Stimulated activated CD4-positive, alpha-beta T cell treated with anti-CD3 and anti-CD28 coated beads, Interleukin-4, amount 100 ng/mL, for 48 hours (primary cell): ENCODE results near the gene ALS2.
A peak's percentile ranks its signal among the peaks of the same experiment; 100 is the strongest.

Experiments
- DNase-seq, 2 donors: peaks; one replicate each; pipeline ENCODE4 v3.0.0-alpha.2; 2020; ENCODE audit warnings: low read depth in 2 of 2

ALS2 gene

DNA sequence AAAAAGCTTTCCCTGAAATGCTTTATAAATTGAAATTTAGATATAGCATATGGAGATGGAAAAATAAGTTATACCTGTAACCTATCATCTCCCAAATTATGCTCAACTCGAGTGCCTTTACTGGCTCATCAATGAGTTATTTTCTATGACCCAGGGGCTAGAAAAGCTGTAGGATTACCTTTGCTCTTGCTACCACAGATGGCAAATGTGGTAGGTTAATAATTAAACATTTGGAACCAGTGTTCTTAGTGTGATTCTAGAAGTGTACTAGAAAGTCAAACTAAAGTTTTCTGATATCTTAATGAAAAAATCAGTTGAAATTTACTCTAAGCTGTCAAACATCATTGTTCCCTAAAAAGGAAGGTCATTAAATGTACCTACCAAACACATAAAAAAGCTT, 22.5 kb downstream of the ALS2 start:
- no peak for DNase-seq

DNA sequence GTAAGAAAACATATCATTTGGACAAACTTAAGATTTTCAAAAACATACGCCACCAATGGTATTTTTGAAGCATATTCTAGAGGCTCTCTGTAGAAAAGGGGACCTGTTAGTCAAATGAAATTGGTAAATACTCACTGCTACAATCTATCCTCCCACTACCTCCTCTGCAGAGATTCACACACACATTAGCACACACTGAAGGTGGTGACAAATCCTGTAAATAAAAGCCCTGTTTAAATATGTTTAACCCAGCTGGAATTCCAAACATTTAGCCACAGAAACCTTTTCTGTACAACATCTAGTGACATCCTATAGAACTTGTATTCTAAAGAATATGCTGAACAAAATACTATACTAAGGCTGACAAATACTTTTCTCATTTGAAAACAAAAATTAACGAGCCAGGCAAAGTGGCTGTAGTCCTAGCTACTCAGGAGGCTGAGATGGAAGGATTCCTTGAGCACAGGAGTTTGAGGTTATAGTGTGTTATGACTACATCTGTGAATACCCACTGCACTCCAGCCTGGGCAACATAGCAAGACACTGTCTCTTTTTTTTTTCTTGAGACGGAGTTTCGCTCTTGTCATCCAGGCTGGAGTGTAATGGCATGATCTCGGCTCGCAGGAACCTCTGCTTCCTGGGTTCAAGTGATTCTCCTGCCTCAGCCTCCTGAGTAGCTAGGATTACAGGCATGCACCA, 25.9 kb downstream of the ALS2 start:
- no peak for DNase-seq

- DNase-seq = no peak
These were observed 29.2 kb downstream of the ALS2 start for GRCh38 chr2:201751566-201751965.

DNA sequence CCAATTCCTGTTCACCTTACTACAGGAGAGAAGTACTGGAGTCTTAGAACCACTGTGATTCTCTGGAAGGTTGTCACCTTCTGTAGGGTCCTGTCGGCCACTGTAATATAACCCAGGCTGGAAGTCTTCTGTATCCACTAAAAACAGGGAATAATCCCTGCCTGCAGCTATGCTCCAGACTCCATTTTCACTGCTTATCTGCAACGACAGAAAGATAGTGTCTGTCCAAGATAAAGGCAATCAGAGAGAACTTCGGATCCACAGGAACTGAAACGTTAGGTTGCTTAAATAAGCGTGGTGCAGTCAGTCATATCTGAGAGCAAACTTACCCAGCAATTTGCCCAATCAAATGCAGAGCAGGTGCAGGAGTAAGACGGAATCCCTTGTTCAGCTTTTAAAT, 34.2 kb downstream of the ALS2 start:
- no peak for DNase-seq

DNA sequence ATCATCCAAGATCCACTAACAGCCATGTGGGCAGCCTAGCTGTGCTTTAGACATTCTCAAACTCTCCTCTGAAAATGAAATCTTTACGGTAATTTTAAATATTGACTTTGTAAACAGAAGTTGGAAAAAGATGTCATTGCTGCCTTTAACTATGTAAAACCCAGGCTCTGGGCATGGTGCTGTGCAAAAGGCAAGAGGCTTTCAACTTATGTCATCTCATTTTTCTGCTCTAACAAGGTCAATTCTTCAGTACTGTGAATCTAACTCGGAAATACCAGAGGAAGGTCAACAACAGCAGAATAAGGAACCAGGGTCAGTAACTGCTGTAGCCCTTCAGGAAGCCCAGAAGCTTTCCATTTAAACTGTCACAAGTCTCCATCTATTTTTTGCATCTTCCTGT, 45.2 kb downstream of the ALS2 start:
- no peak for DNase-seq

GRCh38 chr2:201734111-201734510, 46.6 kb downstream of the ALS2 start:
- no peak for DNase-seq

- DNase-seq = no peak
These were observed 47.2 kb downstream of the ALS2 start for GRCh38 chr2:201733544-201733943.

- no peak for DNase-seq
These were observed 50.0 kb downstream of the ALS2 start for GRCh38 chr2:201730651-201731285.

- no peak for DNase-seq
These were observed 65.3 kb downstream of the ALS2 start for GRCh38 chr2:201715459-201715858.

- DNase-seq = no peak
These were observed 68.0 kb downstream of the ALS2 start for GRCh38 chr2:201712726-201713125.

DNA sequence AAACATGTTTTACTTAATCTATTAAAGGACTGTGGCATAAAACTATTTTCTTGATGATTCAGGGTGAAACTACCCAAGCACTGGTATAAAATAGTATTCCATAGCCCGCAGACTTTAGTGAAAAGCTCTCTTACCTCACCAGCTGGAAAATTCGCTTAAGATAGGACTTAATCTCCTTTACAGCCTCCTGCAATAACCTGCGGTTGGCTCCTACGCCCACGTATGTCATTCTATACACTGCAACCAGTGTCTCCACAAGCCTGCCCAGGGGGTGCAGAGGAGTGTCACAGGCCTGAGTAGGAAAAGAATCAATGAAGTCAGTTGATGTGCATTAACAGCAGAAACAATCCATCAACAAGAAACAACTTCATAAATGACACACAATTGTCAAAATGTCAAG, 71.0 kb downstream of the ALS2 start:
- no peak for DNase-seq

DNA sequence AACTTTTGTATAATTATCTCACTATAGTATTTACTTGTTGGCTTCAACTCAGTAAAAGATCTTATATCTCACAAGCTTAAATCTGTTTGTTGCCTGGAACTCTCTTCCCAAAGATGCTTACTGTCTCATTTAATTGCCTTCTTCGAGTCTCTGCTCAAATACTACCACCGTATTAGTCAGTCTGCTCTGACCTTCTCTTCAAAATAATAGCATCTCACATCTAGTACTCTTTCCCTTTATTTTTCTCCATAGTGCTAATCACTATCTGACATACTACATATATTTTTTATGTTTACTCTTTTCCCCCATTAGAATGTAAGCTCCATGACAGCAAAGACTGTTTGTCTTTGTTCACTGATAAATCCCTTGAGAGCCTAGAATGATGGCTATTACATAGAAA, 71.7 kb downstream of the ALS2 start:
- no peak for DNase-seq

DNA sequence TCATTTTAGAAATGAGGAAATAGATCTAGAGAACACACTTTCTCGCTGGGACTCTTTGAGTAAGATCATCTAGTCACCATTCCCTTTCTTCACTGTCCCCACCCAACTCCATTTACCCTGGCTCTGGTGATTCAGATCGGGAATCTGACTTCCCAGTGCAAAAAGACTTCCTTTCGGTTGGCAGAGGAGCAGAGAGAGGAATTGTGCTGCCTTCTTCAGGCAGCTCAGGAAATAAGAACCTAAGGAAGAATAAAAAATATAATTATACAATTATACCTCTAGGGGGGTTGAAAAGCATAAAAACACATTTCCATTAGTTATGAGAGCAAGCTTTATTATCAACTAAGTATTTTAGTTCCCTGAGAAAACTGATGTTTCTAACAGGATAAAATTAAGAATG, 73.0 kb downstream of the ALS2 start:
- no peak for DNase-seq

DNA sequence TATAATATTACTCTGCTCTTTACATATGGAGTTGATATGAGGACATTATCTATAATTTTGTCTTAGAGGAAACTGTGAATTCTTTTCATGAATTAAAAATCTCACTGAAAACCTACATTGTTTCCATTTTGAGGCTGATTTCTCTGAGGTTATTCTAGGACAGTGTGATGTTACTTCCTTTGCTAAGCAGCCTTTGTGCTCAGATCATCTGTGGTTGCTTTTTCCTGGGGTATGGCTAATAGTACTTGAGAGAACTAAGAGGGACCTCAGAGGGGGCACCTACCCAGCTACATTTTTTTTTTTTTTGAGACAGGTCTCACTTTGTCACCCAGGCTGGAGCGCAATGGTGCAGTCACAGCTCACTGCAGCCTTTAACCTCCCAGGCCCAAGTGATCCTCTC, 73.6 kb downstream of the ALS2 start:
- no peak for DNase-seq

GRCh38 chr2:201704536-201704935, 76.2 kb downstream of the ALS2 start:
- no peak for DNase-seq

GRCh38 chr2:201701646-201702045, 79.1 kb downstream of the ALS2 start:
- DNase-seq = no peak

DNA sequence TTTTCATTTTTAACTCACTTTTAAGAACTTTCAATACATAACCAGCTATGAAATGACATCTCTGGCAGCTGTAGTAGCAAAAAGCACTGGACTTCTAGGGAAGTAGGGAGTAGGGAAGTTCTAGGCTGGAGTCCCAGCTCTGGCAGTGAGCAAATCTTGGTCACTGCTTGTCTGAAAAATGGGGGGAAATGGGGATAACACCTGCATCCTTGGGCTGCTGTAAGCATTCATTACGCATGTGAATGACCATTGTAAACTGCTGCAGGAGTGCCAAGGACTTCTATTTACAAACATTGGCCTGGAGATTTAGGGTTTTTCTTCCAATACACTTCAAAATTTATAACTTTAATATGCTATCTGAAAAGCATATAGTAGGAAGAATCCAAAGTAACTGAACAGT, 81.3 kb downstream of the ALS2 start:
- DNase-seq = no peak

DNA sequence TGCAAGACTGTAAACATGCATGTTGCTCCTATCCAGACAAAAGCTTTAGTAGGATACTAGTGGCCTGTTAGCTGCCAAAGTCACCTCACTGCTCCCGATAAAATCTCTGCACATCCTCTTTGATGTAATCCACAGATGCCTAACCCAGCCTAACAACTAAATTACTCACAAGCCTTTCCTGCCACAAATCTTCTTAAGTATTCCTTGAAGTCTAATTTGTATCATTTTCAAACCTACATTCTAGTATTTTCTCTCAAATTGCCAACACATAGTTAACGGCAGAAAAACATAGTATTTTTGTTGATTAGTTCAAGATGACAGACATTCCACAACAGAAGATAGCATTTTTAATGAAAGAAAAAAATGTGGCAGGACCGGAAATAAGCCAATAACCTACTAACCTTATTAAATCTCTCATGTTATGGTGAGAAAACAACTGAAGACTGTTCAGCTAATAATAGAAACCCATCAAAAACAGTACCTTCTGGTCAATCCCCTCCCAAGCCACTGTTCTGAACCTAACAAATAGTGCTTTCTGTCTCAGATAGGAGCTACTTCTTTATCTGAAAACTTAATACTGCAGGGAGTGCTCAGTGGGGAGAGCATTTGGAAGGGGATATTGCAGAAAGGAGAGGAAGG, 82.0 kb downstream of the ALS2 start, which contains the start of gene MPP4:
MPP4 (minus strand) TSS at position 57 of the 639 bp plus-strand sequence. CDS start 4,690 bp downstream, outside the sequence.
- DNase-seq = no peak

DNA sequence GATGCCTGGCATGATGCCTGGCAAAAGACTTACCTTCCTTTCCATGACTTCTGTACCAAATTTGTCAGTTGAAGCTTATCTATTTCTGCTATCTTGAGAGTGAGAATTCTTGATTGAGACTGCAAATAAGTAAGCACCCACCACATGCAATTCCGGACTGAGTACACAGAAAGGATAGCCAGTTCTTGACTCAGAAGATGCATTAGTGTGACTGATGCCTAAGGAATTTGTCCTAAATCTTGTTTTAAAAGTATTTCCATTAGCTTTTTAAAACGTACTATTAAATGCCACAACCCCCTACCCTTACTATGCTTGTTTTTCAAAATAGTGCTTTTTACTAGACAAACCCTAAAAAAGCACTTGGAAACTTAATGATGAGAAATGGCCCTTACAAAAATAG, 82.8 kb downstream of the ALS2 start:
- DNase-seq = no peak

DNA sequence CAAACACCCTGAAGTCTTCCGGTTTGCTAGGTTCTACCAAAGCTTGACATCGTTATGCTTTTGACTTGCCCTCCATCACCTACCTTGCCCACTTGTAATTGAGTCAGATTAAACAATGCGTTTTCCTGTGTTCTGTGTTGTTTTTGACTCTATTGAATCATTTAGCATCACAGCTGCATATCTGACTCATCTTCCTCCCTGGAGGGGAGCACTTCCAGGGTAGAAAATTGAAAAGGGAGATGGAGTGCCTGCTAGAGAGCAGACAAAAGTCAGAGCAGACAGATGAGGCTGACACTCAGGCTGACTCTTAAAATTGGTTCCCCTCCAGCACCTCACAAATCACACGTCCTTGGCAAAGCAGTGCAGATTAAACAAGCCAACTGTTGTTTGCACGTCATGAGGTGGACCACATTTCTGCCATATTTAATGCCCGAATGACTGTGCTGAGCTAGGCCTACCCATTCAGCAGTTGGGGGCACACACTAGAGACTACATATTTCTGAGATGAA, 84.5 kb downstream of the ALS2 start:
- DNase-seq = no peak

- DNase-seq = no peak
These were observed 95.6 kb downstream of the ALS2 start for GRCh38 chr2:201685156-201685555.

GRCh38 chr2:201680743-201681142, 100.0 kb downstream of the ALS2 start:
- DNase-seq = peak in 1 of 2 donors; percentile 13

- no peak for DNase-seq
These were observed 102.3 kb downstream of the ALS2 start for GRCh38 chr2:201678401-201678800.
